Loucy (cell line): ENCODE measurements around the gene TNC.

Source experiments
- H2AFZ ChIP-seq: fragments of 200-600 bp; sonication (generic); 2 replicates; pipeline ENCODE4 v1.6.0; 2016; ENCODE audit warnings: antibody characterized with exemption, mild to moderate bottlenecking, low read length, moderate library complexity
- H3F3A ChIP-seq: fragments of 200-600 bp; 2 replicates; pipeline ENCODE4 v1.6.0; 2016; ENCODE audit warnings: antibody characterized with exemption, low read depth, mild to moderate bottlenecking
- H3K27me3 ChIP-seq: fragments of 200-600 bp; sonication (generic); 2 replicates; pipeline ENCODE4 v1.6.1; 2014; ENCODE audit warnings: low read length, mild to moderate bottlenecking; ENCODE audit not compliant: insufficient read depth, poor library complexity, severe bottlenecking
- H3K36me3 ChIP-seq: fragments of 200-600 bp; sonication (generic); 2 replicates; pipeline ENCODE4 v1.6.1; 2016; ENCODE audit warnings: low read length; ENCODE audit not compliant: insufficient read depth
- H3K4me1 ChIP-seq: fragments of 200-600 bp; sonication (generic); 2 replicates; pipeline ENCODE4 v1.5.1; 2014; ENCODE audit warnings: low read length, mild to moderate bottlenecking; ENCODE audit not compliant: insufficient read depth, poor library complexity, severe bottlenecking
- H3K4me2 ChIP-seq: fragments of 200-600 bp; sonication (generic); 2 replicates; pipeline ENCODE4 v1.6.0; 2014; ENCODE audit warnings: antibody characterized with exemption, low read length, low read depth, mild to moderate bottlenecking; ENCODE audit not compliant: poor library complexity, severe bottlenecking
- H3K4me3 ChIP-seq: fragments of 200-600 bp; sonication (generic); 2 replicates; pipeline ENCODE4 v1.5.1; 2014; ENCODE audit warnings: low read length, mild to moderate bottlenecking, mixed read lengths; ENCODE audit not compliant: poor library complexity, severe bottlenecking
- H3K79me2 ChIP-seq: fragments of 200-600 bp; sonication (generic); 2 replicates; pipeline ENCODE4 v1.6.1; 2014; ENCODE audit warnings: low read length; ENCODE audit not compliant: insufficient read depth
- H3K9ac ChIP-seq: fragments of 200-600 bp; sonication (generic); 2 replicates; pipeline ENCODE4 v1.6.0; 2014; ENCODE audit warnings: mild to moderate bottlenecking, low read depth, low read length, moderate library complexity; ENCODE audit not compliant: poor library complexity, severe bottlenecking
- H3K9me2 ChIP-seq: fragments of 200-600 bp; sonication (generic); replicated peaks from 2 replicates; pipeline ENCODE4 v1.6.1; 2016; ENCODE audit warnings: low read depth, low read length, mixed read lengths
- H3K9me3 ChIP-seq: fragments of 200-600 bp; sonication (generic); 2 replicates; pipeline ENCODE4 v1.6.1; 2014; ENCODE audit warnings: mild to moderate bottlenecking, antibody characterized with exemption, low read length, low read depth; ENCODE audit not compliant: insufficient read depth
- H4K20me1 ChIP-seq: fragments of 200-600 bp; sonication (generic); 2 replicates; pipeline ENCODE4 v1.6.0; 2014; ENCODE audit warnings: antibody characterized with exemption, low read length, mild to moderate bottlenecking; ENCODE audit not compliant: insufficient read depth, poor library complexity, severe bottlenecking
- EZH2phosphoT487 ChIP-seq: fragments of 200-600 bp; IDR thresholded peaks from 2 replicates; pipeline ENCODE4 v1.6.1; 2018; ENCODE audit warnings: antibody characterized with exemption, mild to moderate bottlenecking, moderate library complexity, borderline replicate concordance
- TF ChIP-seq, protein P1 (sequence below): fragments of 200-600 bp; sonication (generic); conservative IDR thresholded peaks from 2 replicates; pipeline ENCODE4 v1.5.1; 2014; ENCODE audit warnings: mild to moderate bottlenecking, antibody characterized with exemption, low read length

The TNC gene

GRCh38 chr9:115162946-115163345 lies 45.0 kb upstream of the TNC start:
- no peaks in the 10 kb centered on the region for H3K79me2 ChIP-seq
- no peaks in the 10 kb centered on the region for H3F3A ChIP-seq
- H3K36me3 ChIP-seq = no peaks in the 10 kb centered on the region
- H3K9me3 ChIP-seq = no peaks in the 10 kb centered on the region
- no peaks in the 10 kb centered on the region for H3K9me2 ChIP-seq
- no peak overlapping the region for H3K9ac ChIP-seq
- H3K4me1 ChIP-seq = no peaks in the 10 kb centered on the region
- no peak overlapping the region for H3K4me2 ChIP-seq
- no peak overlapping the region for H3K4me3 ChIP-seq
- H2AFZ ChIP-seq = no peak overlapping the region
- TF ChIP-seq, protein P1, sequence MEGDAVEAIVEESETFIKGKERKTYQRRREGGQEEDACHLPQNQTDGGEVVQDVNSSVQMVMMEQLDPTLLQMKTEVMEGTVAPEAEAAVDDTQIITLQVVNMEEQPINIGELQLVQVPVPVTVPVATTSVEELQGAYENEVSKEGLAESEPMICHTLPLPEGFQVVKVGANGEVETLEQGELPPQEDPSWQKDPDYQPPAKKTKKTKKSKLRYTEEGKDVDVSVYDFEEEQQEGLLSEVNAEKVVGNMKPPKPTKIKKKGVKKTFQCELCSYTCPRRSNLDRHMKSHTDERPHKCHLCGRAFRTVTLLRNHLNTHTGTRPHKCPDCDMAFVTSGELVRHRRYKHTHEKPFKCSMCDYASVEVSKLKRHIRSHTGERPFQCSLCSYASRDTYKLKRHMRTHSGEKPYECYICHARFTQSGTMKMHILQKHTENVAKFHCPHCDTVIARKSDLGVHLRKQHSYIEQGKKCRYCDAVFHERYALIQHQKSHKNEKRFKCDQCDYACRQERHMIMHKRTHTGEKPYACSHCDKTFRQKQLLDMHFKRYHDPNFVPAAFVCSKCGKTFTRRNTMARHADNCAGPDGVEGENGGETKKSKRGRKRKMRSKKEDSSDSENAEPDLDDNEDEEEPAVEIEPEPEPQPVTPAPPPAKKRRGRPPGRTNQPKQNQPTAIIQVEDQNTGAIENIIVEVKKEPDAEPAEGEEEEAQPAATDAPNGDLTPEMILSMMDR = no peak
- TF ChIP-seq EZH2phosphoT487 = no peak
- H3K27me3 ChIP-seq = no peaks in the 10 kb centered on the region
- no peaks in the 10 kb centered on the region for H4K20me1 ChIP-seq

DNA sequence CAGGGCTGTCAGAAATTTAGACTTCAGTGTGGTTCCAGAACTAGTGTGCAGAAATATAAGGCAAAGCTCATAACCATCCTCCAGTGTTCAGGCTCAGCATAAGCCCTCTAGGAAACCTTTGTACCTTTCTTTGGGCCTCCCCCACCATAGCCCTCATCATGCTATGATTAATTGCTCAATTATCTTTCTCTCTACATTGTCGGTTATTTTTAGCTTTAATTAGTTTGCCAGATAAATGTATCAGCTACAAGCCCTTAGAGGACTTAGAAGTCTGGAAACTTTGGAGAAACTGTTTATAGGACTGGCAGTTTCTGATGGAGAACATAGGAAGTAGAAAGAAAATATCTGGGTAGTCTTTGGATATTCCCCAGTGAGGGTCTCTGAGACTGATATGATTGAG lies 43.5 kb upstream of the TNC start:
- no peak overlapping the region for H3K4me3 ChIP-seq
- H3K4me1 ChIP-seq = no peaks in the 10 kb centered on the region
- no peaks in the 10 kb centered on the region for H3K79me2 ChIP-seq
- H3K9me2 ChIP-seq = no peaks in the 10 kb centered on the region
- H3K36me3 ChIP-seq = no peaks in the 10 kb centered on the region
- H3K27me3 ChIP-seq = no peaks in the 10 kb centered on the region
- H3K9me3 ChIP-seq = no peaks in the 10 kb centered on the region
- no peak overlapping the region for H2AFZ ChIP-seq
- no peak overlapping the region for H3K4me2 ChIP-seq
- no peaks in the 10 kb centered on the region for H4K20me1 ChIP-seq
- TF ChIP-seq EZH2phosphoT487 = no peak
- TF ChIP-seq, protein P1 = no peak
- H3K9ac ChIP-seq = no peak overlapping the region
- no peaks in the 10 kb centered on the region for H3F3A ChIP-seq

- H3K36me3 ChIP-seq = no peaks in the 10 kb centered on the region
- H3K27me3 ChIP-seq = no peaks in the 10 kb centered on the region
- no peaks in the 10 kb centered on the region for H4K20me1 ChIP-seq
- no peak overlapping the region for H2AFZ ChIP-seq
- no peak overlapping the region for H3K4me3 ChIP-seq
- H3K4me1 ChIP-seq = no peaks in the 10 kb centered on the region
- TF ChIP-seq EZH2phosphoT487 = no peak
- TF ChIP-seq, protein P1 = no peak
- no peaks in the 10 kb centered on the region for H3K9me3 ChIP-seq
- no peaks in the 10 kb centered on the region for H3F3A ChIP-seq
- H3K9me2 ChIP-seq = no peaks in the 10 kb centered on the region
- no peak overlapping the region for H3K9ac ChIP-seq
- no peaks in the 10 kb centered on the region for H3K79me2 ChIP-seq
- H3K4me2 ChIP-seq = no peak overlapping the region
These were observed 40.9 kb upstream of the TNC start for GRCh38 chr9:115158661-115159481.
